SH-SY5Y (cell line): ENCODE results near the gene PPEF2.

Source experiments
- GATA2 ChIP-seq: IDR thresholded peaks from 2 replicates; pipeline ENCODE4 v1.6.1; 2011; ENCODE audit warnings: mild to moderate bottlenecking, low read depth, low read length
- GATA3 ChIP-seq: IDR thresholded peaks from 2 replicates; pipeline ENCODE4 v1.6.1; 2011; ENCODE audit warnings: low read depth, mild to moderate bottlenecking, low read length, moderate library complexity

Gene PPEF2

DNA sequence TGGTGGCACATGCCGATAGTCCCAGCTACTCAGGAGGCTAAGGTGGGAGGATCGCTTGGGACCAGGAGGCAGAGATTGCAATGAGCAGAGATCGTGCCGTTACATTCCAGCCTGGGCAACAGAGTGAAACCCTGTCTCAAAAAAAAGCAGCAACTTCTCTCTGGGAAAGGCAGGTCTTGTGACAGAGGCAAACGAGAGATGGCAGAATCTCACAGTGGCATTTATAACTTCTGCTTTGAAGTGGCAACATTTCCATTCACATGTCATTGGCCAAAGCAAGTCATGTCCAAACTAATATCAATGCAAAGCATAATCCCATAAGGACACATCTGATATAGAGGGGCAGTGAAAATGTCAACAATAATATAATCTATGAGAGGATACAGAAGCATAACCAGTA is 79.8 kb downstream of the PPEF2 start:
- TF ChIP-seq GATA2, result no peak
- no peak for TF ChIP-seq GATA3

GRCh38 chr4:75821966-75822365 is 80.3 kb downstream of the PPEF2 start:
- no peak for TF ChIP-seq GATA2
- no peak for TF ChIP-seq GATA3

DNA sequence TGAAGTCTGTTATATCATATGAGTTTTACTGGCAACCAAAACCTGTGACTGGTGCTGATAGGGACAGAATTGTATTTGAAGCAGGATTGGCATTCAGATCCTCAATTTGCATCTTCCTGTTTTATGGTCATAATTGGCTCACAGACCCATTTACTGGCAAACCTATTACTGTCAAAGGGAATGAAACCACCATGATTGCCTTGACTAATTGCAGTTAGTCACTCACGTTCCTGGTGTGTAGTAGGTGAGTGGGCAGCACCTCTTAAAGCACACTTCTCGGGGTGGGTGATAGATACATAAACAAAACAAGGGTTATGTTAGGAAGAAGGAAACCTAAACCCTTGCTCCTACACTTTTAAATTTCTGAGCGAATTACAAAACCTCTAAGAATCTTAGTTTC is 81.0 kb downstream of the PPEF2 start:
- TF ChIP-seq GATA2 (no peak), GATA3 (no peak)

- no peak for TF ChIP-seq GATA2
- no peak for TF ChIP-seq GATA3
These were observed 81.6 kb downstream of the PPEF2 start for GRCh38 chr4:75820676-75821075.

DNA sequence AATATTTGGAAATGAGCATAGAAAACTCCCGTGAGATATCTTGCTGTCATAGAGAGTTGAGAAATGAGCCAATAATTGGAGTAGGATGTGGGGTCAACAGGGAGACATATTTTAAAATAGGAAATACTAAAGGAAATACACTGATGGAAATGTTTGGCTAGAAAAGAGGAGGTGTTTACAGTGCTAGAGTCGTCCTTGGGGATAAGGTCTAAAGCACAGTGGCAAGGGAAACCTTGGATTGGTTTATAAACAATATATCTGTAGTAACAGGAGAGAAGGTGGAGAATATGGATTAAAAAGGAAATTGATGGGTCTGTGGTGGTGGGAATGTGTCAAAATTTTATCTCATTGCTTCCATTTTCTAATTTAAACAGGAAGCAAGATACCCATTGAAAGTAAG is 82.1 kb downstream of the PPEF2 start:
- no peak for TF ChIP-seq GATA3
- no peak for TF ChIP-seq GATA2

DNA sequence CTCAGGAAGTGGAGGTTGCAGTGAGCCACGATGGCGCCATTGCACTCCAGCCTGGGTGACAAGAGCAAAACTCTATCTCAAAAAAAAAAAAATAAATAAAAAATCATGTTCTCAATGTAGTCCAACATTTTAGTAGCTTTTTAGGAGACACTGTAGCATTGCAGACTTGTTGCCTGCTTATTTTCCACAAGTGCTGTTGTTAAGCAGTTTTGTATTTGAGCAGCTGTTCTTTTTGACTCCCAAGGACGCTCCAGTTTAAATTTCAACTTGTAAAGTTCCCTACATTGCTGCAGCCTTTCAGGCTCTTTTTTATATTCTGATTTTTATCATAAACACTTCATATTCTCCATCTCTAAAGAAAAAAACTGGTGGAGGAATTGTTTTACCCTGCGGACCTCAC is 83.1 kb downstream of the PPEF2 start:
- TF ChIP-seq GATA3 (no peak), GATA2 (no peak)

DNA sequence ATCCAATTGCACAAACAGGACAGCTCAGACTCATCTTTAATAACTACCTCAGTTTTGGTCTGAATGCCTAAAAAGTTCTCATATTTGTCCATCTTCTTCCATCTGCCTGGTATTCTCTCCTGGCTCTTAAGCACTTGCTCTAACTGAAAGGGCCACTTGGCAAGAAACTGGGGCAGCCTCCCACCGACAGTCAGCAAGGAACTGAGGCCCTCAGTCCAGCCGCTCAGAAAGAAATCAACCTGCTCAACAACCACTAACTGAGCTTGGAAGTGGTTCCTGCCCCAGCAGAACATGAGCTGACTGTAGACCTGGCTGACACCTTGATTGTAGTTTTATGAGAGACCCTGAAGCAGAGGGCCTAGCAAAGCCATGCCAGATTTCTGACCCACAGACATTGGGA is 84.4 kb downstream of the PPEF2 start:
- no peak for TF ChIP-seq GATA3
- TF ChIP-seq GATA2, result no peak
